Esophagus muscularis mucosa (tissue), 2 donors: ENCODE measurements around the gene FOXN3.

Experiments
- EP300 ChIP-seq: sonication (generic); formaldehyde crosslinking; IDR thresholded peaks from one replicate; pipeline ENCODE4 v1.6.1; 2017; ENCODE audit warnings: antibody characterized with exemption
- POLR2A ChIP-seq: fragments of 450-650 bp; IDR thresholded peaks from one replicate; pipeline ENCODE4 v1.6.1; 2017; ENCODE audit warnings: antibody characterized with exemption, moderate library complexity, mild to moderate bottlenecking, low read depth

DNA sequence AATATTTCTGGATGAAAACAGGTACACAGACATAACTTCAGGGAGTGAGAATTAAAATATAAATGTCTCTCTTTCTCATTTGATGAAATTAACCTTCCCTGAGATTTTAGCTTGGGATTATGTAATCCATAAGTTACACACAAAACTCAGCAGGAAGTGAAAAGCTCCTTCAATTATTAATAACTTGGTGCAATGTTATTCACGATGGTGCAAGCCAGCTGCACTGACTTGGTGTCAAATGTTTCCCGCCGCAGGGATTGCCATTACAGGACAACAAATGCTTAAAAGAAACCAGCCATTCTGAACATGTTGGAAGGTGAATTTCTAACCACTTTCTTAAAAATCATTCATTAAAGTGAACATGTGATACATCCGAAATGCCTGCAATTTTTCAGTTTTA, 250.4 kb downstream of the FOXN3 start:
- TF ChIP-seq POLR2A (no peak), EP300 (no peak)
